ENCODE measurements around the gene MYOM1. TPM values are rescaled to one million over a fixed set of nuclear protein-coding genes. Genes with fewer than 3 reads are reported as not detected.
"Not testable (repeated sequence)": the region's sequence is repeated elsewhere in the genome, so short reads cannot be mapped to it uniquely, and the experiment has no call there.

MYOM1 gene
- total RNA-seq, 1 donor from 2014 or later: 1.6 TPM

DNA sequence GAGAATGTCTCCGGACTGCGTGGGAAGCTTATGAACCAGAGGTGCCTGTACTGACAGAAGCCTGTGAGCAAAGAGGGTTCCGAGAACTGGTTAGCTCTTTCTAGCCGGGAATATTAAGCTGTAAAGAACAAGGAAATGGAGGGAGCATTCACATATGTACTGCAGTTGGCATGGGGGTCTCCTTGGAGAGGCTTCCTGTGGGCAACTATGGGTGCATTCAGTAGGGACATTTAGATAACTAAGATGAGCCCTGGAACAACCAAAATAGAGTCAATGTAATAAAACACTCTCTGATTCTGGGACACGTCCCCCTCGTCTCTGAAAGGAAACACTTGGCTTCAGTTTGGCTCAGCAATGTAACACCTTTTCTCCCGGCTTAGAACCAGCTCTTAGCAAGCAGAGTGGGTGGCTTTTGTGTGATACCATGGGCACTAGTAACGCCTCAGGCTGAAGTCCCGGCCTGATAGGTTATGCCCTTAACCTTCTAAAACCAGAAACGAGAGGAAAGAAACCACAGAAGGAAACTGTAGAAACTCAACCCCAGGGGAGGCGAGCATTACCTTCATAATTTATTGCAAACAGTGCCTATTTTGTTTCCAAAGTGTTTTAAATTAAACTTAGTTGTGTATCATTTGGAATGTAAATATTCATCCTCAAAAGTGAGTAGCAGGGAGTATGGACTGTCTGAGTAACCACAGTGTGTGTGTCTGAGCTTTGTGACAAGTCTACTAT, 158.0 kb downstream of the MYOM1 start:
- intact Hi-C loops (cut with micrococcal nuclease): loop anchor here (1.0 to 5.0 kb wide), 9 partner anchors 15 to 533 kb away; partner anchors contain the start of genes LPIN2, METTL4, MYL12A and MYL12B

DNA sequence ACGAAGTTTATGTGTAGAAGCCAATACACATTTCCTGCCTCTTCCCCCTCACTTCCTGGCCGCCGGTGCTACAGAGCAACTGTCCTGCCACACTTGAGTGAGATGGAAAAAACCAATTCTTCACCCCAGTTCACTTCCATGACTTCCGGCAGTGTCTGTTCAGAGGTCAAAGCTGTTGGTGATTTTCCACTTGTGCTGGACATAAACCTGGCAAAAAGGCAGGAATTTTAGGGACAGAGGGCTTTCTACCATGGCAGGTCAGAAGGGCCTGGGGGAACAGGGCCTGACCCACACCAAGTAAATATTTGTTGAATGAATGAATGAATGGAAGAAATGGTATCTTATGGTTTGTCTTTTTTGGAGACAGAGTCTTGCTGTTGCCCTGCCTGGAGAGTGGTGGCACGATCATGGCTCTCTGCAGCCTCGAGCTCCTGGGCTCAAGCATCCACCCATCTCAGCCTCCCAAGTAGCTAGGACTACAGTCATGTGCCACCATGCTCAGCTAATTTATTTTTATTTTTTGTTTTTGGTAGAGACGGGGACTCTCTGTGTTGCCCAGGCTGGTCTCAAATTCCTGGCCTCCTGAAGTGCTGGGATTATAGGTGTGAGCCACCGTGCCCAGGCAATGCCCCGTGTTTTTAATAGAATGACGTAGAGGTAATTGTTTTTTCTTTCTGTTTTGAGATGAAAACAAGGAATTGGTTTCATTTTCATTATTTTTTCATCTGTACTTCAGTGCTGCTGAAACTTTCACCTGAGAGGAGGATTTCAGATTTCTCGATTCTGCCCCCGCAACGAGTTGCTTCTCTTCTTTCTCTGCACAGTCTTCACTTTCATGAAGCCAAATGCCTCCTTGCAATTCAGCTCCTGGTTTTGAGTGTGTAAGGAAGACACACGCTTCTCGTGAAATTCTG, 158.8 kb downstream of the MYOM1 start:
- intact Hi-C loops (cut with micrococcal nuclease): loop anchor here (1.0 to 5.0 kb wide), 8 partner anchors 15 to 534 kb away; partner anchors contain the start of genes LPIN2, METTL4, MYL12A and MYL12B

DNA sequence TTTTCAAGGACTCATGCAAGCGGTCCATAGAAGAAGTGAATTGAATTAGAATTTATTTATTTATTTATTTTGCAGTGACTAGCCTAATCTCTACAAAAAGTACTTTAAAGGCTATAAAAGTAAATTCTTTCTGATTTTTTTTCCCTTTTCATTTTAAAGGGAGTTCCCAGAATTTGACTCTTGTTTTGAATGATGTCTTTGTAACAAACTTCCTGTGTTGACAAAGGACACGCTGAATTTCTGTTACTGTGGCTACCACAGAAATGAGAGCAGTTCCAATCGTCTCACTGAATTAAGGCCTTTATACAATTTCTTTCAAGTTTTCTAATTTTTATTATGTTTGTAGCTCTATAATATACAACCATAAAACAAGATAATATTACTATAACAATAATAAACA, 160.5 kb downstream of the MYOM1 start:
- intact Hi-C loops (cut with micrococcal nuclease): loop anchor here (1.0 to 2.0 kb wide), 2 partner anchors 22 to 422 kb away; no protein-coding TSS in a partner anchor

DNA sequence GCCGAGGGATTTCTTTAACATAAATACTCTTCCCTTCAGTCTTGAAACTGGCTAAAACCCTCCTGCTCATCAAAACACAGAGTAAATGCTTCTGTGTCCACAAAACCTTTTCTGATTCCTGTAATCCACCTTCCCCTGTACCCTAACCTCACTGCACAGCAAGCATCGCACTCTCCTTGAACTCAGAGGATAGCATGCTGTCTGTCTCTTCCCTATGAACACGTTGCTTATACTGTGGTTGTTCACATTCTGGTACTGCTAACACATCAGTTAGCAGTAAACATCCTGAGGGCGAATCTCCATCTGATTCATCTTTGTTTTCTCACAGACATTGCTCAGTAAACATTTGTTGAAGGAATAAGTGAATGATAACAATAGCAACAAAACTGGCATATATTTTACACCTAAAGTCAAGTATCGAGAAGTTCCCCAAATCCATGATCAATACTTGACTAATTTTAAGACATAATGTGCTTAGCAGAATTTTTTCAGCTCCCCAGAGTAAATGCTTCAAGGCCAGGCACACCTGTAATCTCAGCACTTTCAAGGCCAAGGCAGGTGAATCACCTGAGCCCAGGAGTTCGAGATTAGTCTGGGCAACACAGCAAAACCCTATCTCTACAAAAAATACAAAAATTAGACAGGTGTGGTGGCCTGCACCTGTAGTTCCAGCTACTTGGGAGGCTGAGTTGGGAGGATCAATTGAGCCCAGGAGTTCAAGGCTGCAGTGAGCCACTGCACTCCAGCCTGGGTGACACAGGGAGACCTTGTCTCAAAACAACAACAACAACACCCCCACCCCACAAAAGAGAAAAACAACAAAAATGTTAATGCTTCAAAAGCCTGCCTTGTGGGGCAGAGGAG, 161.2 kb downstream of the MYOM1 start:
- intact Hi-C loops (cut with micrococcal nuclease): loop anchor here (1.0 to 2.0 kb wide), 2 partner anchors 21 to 422 kb away; no protein-coding TSS in a partner anchor

DNA sequence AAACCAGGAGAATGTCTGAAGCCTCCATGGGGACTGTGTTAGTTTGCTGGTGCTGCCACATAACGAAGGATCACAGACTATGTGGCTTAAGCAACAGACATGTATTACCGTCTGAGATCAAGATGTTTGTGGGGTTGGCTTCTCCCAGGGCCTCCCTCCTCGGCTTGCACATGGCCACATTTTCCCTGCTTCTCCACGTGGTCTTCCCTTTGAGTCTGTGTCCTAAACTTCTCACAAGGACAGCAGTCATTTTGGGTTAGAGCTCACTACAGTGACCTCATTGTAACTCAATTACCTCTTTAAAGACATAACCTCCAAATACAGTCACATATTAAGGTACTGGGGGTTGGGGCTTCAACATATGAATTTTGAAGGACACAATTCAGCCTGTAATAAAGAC, 162.2 kb downstream of the MYOM1 start:
- intact Hi-C loops (cut with micrococcal nuclease): no loop called here

DNA sequence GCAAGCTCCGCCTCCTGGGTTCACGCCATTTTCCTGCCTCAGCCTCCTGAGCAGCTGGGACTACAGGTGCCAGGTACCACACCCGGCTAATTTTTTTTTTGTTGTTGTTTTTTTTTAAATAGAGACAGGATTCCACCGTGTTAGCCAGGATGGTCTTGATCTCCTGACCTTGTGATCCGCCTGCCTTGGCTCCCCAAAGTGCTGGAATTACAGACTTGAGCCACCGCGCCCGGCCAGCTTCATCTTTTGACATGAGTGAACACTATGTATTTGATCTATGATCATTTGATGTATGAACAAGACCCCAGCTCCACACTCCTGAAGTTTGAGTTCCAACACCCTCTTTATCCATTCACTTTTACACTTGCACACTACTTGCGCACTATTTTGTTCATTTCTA, 163.5 kb downstream of the MYOM1 start:
- intact Hi-C loops (cut with micrococcal nuclease): no loop called here

DNA sequence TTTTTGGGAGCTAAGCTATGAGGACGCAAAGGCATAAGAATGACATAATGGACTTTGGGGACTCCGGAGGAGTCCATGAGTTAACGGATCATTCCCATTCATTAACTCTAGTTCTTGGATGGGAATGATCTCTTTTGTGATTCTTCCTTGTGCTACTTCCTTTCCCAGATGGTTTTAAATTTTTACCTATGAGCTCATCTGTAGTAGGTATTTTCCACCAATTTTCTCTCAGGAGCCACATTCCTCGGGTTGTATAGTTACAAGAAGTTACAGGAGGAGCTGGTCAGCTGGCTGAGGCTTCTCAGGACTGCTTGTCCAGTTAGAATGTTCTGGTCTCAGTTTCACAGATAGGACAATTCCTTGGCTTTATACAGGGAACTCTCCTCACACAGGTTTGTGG, 164.0 kb downstream of the MYOM1 start:
- intact Hi-C loops (cut with micrococcal nuclease): no loop called here

DNA sequence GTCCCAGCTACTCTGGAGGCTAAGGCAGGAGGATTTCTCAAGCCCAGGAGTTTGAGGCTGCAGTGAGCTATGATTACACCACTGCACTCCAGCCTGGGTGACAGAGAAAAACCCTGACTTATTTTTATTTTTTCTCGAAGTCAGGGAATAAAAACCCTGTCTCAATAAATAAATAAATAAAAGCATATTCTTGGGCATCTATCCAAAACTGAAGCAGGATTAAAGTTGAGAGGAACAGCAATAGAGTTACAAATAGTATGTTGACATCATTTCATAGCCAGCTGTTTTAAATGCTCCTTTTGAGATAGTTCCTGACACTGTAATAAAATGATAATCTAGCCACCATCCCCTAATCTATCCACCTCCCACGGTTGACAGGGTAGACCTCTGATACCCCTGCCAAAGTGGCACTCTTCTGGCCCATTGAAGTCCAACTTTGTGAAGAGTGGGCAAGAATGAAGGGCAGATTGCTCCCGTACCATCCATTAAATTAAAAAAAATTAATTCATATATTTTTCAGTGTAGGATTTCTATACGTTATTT, 164.5 kb downstream of the MYOM1 start:
- intact Hi-C loops (cut with micrococcal nuclease): no loop called here

DNA sequence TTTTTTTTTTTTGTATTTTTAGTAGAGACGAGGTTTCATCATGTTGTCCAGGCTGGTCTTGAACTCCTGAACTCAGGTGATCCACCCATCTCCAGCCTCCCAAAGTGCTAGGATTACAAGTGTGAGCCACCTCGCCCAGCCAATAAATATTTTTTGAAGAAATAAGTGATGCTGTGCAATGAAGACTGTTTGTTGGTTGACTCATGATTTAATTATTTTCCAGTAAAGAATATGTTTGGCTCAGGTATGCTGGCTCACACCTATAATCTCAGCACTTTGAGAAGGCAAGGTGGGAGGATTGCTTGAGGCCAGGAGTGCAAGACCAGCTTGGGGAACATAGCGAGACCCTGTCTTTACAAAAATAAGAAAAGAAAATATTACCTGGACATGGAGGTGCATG, 165.0 kb downstream of the MYOM1 start:
- intact Hi-C loops (cut with micrococcal nuclease): no loop called here

DNA sequence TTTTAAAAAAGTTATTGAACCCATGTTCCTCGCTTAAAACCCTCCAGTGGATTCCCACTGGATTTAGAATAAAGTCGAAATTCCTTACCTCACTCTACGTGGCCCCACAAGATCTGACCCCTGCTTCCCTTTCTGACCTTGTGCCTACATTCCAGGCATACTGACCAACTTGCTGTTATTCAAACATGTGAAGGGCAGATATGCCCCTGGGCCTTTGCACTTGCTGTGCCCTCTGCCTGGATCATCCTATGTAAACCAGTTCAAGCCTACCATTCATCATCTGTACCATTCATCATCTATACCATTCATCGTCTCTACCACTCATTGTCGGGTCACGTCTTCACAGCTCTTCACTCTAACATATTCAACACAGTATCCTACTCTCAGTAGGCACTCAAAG, 165.6 kb downstream of the MYOM1 start:
- intact Hi-C loops (cut with micrococcal nuclease): no loop called here

DNA sequence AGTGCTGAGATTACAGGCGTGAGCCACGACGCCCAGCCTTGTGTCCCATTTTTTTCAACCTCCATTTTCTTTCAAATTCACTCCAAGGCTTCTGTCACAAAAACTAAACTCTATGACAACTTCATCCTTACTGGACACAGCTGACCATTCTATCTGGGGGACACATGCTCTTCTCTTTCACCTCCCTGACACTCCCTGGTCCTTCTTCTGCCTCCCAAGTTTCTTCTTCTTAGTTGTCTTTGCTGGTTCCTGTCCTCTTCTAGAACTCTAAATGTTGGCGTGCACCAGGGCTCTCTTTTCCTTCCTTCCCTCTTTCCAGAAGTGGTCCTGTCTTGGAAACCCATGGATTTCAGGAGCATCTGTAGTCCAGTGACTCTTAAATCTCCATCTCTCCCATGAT, 166.7 kb downstream of the MYOM1 start:
- intact Hi-C loops (cut with micrococcal nuclease): no loop called here

DNA sequence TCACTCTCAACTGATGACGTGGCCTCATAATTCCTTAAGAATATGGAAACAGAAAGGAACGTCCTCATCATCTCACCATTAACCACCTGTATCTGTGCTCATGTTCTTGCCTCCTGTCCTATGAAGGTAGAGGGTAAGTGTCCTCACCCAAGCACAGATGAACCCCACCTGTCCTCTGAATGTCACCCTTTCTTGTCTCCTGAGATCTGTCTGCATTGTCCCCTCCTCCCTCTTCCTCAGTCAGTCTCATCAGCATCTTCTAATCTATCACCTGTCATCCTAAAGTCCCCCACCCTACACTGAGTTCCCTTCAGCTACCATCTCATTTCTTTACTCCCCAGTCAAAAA, 167.4 kb downstream of the MYOM1 start:
- intact Hi-C loops (cut with micrococcal nuclease): no loop called here

DNA sequence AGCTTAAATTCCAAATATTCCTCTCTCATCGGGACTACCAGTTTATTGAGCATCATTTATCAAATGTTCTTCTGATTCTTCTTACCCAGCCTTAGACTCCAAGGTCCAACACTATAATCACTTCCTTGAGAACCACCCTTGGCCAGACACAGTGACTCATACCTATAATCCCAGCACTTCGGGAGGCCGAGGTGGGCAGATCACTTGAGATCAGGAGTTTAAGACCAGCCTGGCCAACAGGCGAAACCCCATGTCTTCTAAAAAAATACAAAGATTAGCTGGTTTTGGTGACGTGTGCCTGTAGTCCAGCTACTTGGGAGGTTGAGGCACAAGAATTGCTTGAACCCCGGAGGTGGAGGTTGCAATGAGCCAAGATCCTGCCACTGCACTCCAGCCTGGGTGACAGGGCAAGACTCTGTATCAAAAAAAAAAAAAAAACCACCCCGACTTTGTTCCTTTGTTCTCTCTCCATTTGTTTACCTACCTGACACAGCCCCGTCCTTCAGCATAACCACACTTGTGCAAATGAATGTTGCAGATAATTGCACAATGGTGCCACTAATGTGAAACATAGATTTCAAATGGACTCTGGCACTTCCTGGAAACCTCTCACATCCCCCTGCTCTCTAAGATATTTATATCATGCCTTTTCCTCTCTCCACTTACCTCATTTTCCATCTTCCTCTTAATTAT, 167.9 kb downstream of the MYOM1 start:
- intact Hi-C loops (cut with micrococcal nuclease): no loop called here

DNA sequence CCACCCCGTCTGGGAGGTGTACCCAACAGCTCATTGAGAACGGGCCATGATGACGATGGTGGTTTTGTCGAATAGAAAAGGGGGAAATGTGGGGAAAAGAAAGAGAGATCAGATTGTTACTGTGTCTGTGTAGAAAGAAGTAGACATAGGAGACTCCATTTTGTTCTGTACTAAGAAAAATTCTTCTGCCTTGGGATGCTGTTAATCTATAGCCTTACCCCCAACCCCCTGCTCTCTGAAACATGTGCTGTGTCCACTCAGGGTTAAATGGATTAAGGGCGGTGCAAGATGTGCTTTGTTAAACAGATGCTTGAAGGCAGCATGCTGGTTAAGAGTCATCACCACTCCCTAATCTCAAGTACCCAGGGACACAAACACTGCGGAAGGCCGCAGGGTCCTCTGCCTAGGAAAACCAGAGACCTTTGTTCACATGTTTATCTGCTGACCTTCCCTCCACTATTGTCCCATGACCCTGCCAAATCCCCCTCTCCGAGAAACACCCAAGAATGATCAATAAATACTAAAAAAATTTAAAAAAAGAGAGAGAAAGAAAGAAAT, 169.8 kb downstream of the MYOM1 start:
- intact Hi-C loops (cut with micrococcal nuclease): not testable (repeated sequence)

DNA sequence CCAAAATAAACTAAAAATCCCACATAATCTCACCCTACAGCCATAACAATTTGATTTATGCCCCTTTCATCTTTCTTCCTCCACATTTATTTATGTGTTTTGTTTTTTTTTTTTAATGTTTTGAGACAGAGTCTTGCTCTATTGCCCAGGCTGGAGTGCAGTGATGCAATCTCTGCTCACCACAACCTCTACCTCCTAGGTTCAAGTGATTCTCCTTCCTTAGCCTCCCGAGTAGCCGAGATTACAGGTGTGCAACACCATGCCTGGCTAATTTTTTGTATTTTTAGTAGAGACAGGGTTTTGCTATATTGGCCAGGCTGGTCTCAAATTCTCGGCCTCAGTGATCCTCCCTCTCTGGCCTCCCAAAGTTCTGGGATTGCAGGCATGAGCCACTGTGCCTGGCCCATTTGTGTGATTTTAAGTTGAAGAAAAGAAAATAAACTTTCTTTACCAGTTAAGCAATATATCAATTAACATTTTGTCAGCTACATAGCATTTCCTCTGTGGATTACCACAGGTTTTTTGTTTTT, 170.9 kb downstream of the MYOM1 start:
- intact Hi-C loops (cut with micrococcal nuclease): no loop called here

DNA sequence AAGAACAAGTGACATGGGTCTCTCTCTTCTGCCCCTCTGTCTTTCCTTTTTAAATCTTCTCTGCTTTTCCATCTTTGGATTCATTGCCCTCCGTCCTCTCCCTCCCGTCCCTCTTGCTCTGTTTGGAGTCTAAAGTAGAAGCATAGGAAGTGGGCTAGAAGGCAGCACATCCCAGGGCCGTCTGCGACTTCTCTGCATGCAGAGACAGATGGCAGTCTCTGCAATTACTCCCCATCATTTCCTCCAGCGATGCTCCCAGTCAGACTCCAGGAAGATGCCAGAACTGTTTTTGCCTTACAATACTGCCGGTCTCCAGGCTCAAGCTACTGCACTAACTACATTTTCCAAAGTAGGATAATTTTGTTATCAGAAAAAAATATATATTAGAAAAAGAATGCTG, 171.6 kb downstream of the MYOM1 start:
- intact Hi-C loops (cut with micrococcal nuclease): no loop called here

DNA sequence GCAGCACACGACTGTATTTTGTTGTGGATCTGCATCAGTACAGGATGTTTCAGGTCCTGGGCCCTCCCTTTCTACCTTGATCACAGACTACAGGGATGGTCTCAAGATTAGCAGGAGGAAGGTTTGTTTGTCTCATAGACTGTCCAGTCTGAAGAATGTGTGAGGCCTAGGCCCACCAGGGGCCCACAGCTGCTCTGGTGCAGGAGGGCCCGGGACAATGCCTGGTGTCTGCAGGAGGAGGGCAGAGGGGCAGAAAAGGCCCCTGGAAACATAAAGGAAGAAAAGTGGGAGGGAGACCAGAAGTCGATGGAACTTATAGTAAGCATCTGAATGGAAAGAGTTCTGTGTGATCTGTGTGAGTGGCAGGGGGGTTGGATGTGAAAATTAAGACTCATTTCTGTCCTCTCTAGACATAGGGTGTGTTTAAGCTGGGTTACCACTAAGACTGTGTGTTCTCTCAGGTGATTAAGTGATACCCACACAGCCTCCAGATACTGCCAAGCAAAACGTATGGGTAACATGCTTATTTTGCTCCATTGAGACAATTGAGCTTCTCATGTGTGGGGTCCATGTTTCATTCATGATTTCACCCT, 173.5 kb downstream of the MYOM1 start:
- intact Hi-C loops (cut with micrococcal nuclease): loop anchor here (1.0 kb wide), 1 partner anchor 15 kb away; no protein-coding TSS in a partner anchor

DNA sequence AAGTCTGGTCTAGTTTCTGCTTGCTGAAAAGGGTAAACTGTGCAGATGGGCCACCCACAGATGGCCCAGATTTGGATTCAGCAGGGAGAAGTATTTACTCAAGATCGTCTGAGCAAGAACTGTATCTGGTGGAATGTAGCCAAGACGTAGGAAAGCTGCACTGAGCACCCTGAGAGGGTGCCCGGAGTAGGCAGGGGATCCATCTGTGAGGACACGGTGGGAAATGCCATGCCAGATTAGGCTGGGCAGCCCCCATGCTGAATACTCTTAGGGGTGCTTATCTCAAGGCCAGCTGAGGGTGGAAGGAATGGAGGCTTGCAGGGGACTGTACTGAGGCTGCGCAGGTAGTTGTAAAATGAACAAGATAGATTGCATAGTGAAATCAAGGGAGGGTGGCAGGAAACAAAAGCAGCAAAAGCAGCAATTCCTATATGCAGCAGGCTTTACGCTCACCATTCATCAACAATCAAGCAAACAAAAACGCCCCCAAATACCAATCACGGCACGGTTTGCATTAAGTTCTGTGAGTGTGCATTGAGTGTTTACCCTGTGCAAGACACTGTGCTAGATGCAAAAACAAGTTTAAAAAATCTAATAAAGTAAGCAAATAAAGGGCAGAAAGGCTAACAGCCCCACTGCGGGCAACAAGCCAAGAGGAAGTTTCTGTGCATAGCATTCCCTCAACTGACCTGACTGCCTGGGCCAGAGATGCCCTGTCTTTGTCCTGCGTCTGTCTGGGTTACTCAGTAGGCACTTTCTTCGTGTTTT, 174.7 kb downstream of the MYOM1 start:
- intact Hi-C loops (cut with micrococcal nuclease): no loop called here

DNA sequence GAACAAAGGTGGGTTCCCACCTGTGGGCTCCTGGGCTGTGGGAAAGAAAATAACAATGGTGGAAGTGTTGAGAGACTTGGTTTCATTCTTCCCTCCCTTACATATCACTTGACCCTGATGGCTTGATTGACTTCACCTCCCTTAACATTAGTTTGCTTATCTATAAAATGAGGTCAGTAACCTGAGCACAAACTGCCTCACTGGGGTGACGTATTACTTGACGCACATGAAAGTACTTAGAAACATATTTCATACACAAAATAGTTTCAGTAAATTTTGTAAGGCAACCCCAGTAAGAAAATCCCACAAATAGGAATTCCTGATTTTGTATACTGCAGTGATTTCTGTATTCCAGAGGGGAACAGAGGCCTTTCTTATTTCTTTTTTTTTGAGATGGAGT, 177.4 kb downstream of the MYOM1 start:
- intact Hi-C loops (cut with micrococcal nuclease): no loop called here

Data from T-helper 1 cell treated with Interleukin-12 subunit alpha and Interleukin-12 subunit beta and Interleukin-4 antibody, amounts not matched to agents 30 ng/mL and 1 ng/mL, for 36 hours (primary cell).